ENCODE results near the gene MAP6.
A peak's percentile ranks its signal among the peaks of the same experiment; 100 is the strongest.

- TF ChIP-seq, protein P1, sequence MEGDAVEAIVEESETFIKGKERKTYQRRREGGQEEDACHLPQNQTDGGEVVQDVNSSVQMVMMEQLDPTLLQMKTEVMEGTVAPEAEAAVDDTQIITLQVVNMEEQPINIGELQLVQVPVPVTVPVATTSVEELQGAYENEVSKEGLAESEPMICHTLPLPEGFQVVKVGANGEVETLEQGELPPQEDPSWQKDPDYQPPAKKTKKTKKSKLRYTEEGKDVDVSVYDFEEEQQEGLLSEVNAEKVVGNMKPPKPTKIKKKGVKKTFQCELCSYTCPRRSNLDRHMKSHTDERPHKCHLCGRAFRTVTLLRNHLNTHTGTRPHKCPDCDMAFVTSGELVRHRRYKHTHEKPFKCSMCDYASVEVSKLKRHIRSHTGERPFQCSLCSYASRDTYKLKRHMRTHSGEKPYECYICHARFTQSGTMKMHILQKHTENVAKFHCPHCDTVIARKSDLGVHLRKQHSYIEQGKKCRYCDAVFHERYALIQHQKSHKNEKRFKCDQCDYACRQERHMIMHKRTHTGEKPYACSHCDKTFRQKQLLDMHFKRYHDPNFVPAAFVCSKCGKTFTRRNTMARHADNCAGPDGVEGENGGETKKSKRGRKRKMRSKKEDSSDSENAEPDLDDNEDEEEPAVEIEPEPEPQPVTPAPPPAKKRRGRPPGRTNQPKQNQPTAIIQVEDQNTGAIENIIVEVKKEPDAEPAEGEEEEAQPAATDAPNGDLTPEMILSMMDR (IDR thresholded peaks at IDR 0.05) = peak in 1 of 4 experiments; percentile 4
- TF ChIP-seq POLR2A (IDR thresholded peaks at IDR 0.05) = peak in 1 of 2 donors; percentile 79
Measured at GRCh38 chr11:75554258-75555022, 114.4 kb downstream of the MAP6 start.
